Parathyroid adenoma (tissue), 2 donors: ENCODE results near the gene DNAH11.

ENCODE experiments used
- H2AFZ ChIP-seq: fragments of 300-600 bp; sonication (generic); one replicate; pipeline ENCODE4 v1.7.0; 2017; ENCODE audit warnings: antibody characterized with exemption, mild to moderate bottlenecking
- H3K27ac ChIP-seq: fragments of 300-600 bp; sonication (generic); one replicate; pipeline ENCODE4 v1.7.0; 2017
- H3K27me3 ChIP-seq: fragments of 300-600 bp; sonication (generic); one replicate; pipeline ENCODE4 v1.7.0; 2017; ENCODE audit warnings: low read length; ENCODE audit not compliant: control insufficient read depth, insufficient read depth
- H3K36me3 ChIP-seq: fragments of 300-600 bp; sonication (generic); one replicate; pipeline ENCODE4 v1.7.0; 2017; ENCODE audit warnings: low read length; ENCODE audit not compliant: control insufficient read depth, insufficient read depth
- H3K4me1 ChIP-seq: fragments of 300-600 bp; sonication (generic); one replicate; pipeline ENCODE4 v1.7.0; 2017; ENCODE audit warnings: control low read depth
- H3K4me2 ChIP-seq: fragments of 300-600 bp; sonication (generic); one replicate; pipeline ENCODE4 v1.7.0; 2017; ENCODE audit warnings: low read length
- H3K4me3 ChIP-seq: fragments of 300-600 bp; sonication (generic); one replicate; pipeline ENCODE4 v1.7.0; 2017; ENCODE audit warnings: low read depth, low read length
- H3K79me2 ChIP-seq: fragments of 300-600 bp; sonication (generic); one replicate; pipeline ENCODE4 v1.7.0; 2017; ENCODE audit warnings: control low read depth
- H3K9ac ChIP-seq: fragments of 300-600 bp; sonication (generic); one replicate; pipeline ENCODE4 v1.7.0; 2017; ENCODE audit warnings: mild to moderate bottlenecking
- H3K9me3 ChIP-seq: fragments of 300-600 bp; sonication (generic); one replicate; pipeline ENCODE4 v1.7.0; 2017; ENCODE audit warnings: low read length; ENCODE audit not compliant: control insufficient read depth
- CTCF ChIP-seq: fragments of 300-600 bp; sonication (generic); IDR thresholded peaks from one replicate; pipeline ENCODE4 v1.7.0; 2017; ENCODE audit warnings: antibody characterized with exemption, mild to moderate bottlenecking
- donor health status: primary hyperparathyroidism.

DNAH11 gene

GRCh38 chr7:21702303-21702702 lies 159.5 kb downstream of the DNAH11 start:
- no peaks in the 10 kb centered on the region for H3K9me3 ChIP-seq
- H3K4me1 ChIP-seq, result peaks cover 56% of the 10 kb centered on the region
- no peak overlapping the region for H3K9ac ChIP-seq
- peak overlapping the region; percentile 18 for H3K4me2 ChIP-seq
- peak overlapping the region; percentile 84 for H3K27ac ChIP-seq
- no peak overlapping the region for H2AFZ ChIP-seq
- H3K79me2 ChIP-seq, result peaks cover 12% of the 10 kb centered on the region
- TF ChIP-seq CTCF, result no peak
- peak overlapping the region; percentile 21 for H3K4me3 ChIP-seq
- H3K27me3 ChIP-seq, result no peaks in the 10 kb centered on the region
- H3K36me3 ChIP-seq, result peaks cover 13% of the 10 kb centered on the region

- H3K4me2 ChIP-seq, result no peak overlapping the region
- peaks cover 8% of the 10 kb centered on the region for H3K79me2 ChIP-seq
- peak overlapping the region; percentile 84 for H3K27ac ChIP-seq
- H3K27me3 ChIP-seq, result no peaks in the 10 kb centered on the region
- H2AFZ ChIP-seq, result no peak overlapping the region
- H3K9ac ChIP-seq, result no peak overlapping the region
- H3K4me1 ChIP-seq, result peaks cover 75% of the 10 kb centered on the region
- TF ChIP-seq CTCF, result peak; percentile 20
- peaks cover 12% of the 10 kb centered on the region for H3K36me3 ChIP-seq
- H3K9me3 ChIP-seq, result no peaks in the 10 kb centered on the region
- H3K4me3 ChIP-seq, result no peak overlapping the region
Measured at GRCh38 chr7:21704359-21704758, 161.5 kb downstream of the DNAH11 start.

- H3K36me3 ChIP-seq, result peaks cover 12% of the 10 kb centered on the region
Measured at GRCh38 chr7:21706131-21706530, 163.3 kb downstream of the DNAH11 start.

GRCh38 chr7:21707566-21707965 lies 164.7 kb downstream of the DNAH11 start:
- Histone ChIP-seq H3K4me3 (no peak overlapping the region), H2AFZ (no peak overlapping the region), H3K36me3 (peaks cover 18% of the 10 kb centered on the region), H3K4me2 (no peak overlapping the region), H3K79me2 (peaks cover 10% of the 10 kb centered on the region), H3K9me3 (no peaks in the 10 kb centered on the region), H3K4me1 (peaks cover 67% of the 10 kb centered on the region), H3K27ac (peak overlapping the region; percentile 84), H3K9ac (no peak overlapping the region), H3K27me3 (no peaks in the 10 kb centered on the region)
- no peak for TF ChIP-seq CTCF

More at GRCh38 chr7:21706131-21706530, 163.3 kb downstream of the DNAH11 start:
- TF ChIP-seq CTCF, result no peak
- H3K27me3 ChIP-seq, result no peaks in the 10 kb centered on the region
- no peak overlapping the region for H2AFZ ChIP-seq
- no peak overlapping the region for H3K9ac ChIP-seq
- H3K9me3 ChIP-seq, result no peaks in the 10 kb centered on the region
- peak overlapping the region; percentile 84 for H3K27ac ChIP-seq
- no peak overlapping the region for H3K4me2 ChIP-seq
- peaks cover 77% of the 10 kb centered on the region for H3K4me1 ChIP-seq
- peak overlapping the region; percentile 8 for H3K4me3 ChIP-seq
- H3K79me2 ChIP-seq, result peaks cover 5% of the 10 kb centered on the region

- Histone ChIP-seq H3K27me3 (no peaks in the 10 kb centered on the region), H3K4me1 (peaks cover 69% of the 10 kb centered on the region), H3K9me3 (no peaks in the 10 kb centered on the region), H3K79me2 (peaks cover 11% of the 10 kb centered on the region), H3K9ac (no peak overlapping the region), H3K4me3 (no peak overlapping the region), H3K27ac (peak overlapping the region; percentile 84), H3K4me2 (peak overlapping the region; percentile 27), H2AFZ (no peak overlapping the region), H3K36me3 (peaks cover 14% of the 10 kb centered on the region)
- no peak for TF ChIP-seq CTCF
Measured at GRCh38 chr7:21708096-21708495, 165.3 kb downstream of the DNAH11 start.
